ENCODE measurements around the gene ARHGEF4.

- no peak for TF ChIP-seq EZH2 (IDR thresholded peaks at IDR 0.05)
- no peak for TF ChIP-seq CTCF (IDR thresholded peaks at IDR 0.05 in 2 of 3, conservative IDR thresholded peaks at IDR 0.05 in 1 of 3; ENCODE audit: borderline replicate concordance in 1 of 3, insufficient read depth in 1 of 3, low read depth in 2 of 3, low read length in 2 of 3)
- TF ChIP-seq CBX3 (IDR thresholded peaks at IDR 0.05; ENCODE audit: low read depth): no peak
- TF ChIP-seq SRF (IDR thresholded peaks at IDR 0.05; ENCODE audit: low read depth): no peak
- no peak for TF ChIP-seq POLR2A (IDR thresholded peaks at IDR 0.05; ENCODE audit: borderline replicate concordance, extremely low read depth, insufficient read depth, insufficient read length)
- TF ChIP-seq REST (IDR thresholded peaks at IDR 0.05; ENCODE audit: low read depth): no peak
- TF ChIP-seq CEBPB (IDR thresholded peaks at IDR 0.05; ENCODE audit: low read depth): no peak
- no peak for TF ChIP-seq EGR1 (IDR thresholded peaks at IDR 0.05; ENCODE audit: low read depth)
- no peak for TF ChIP-seq MAX (IDR thresholded peaks at IDR 0.05)
- no peak for TF ChIP-seq SP1 (IDR thresholded peaks at IDR 0.05; ENCODE audit: low read depth)
- no peak for TF ChIP-seq RAD21 (IDR thresholded peaks at IDR 0.05; ENCODE audit: low read depth)
Observed at GRCh38 chr2:130831356-130831755, 5.4 kb upstream of the ARHGEF4 start.

Data from HCT116 (cell line).